Neural cell (in vitro differentiated cells): ENCODE data around the gene GRM3. TPM values are rescaled to one million over a fixed set of nuclear protein-coding genes. Genes with fewer than 3 reads are reported as not detected.

Experiments
- H2AFZ ChIP-seq: fragments of 200-600, 300-800 bp; sonication (generic), shearing (Covaris generic); 2 replicates; pipeline ENCODE4 v1.6.0; 2014; ENCODE audit warnings: low read depth, mild to moderate bottlenecking, antibody characterized with exemption, low read length, moderate library complexity
- H3F3A ChIP-seq: fragments of 200-600 bp; shearing (Covaris generic); 2 replicates; pipeline ENCODE4 v1.6.1; 2016; ENCODE audit warnings: mild to moderate bottlenecking, moderate library complexity, mixed read lengths, antibody characterized with exemption, low read length; ENCODE audit not compliant: insufficient read depth, poor library complexity, severe bottlenecking
- H3K27ac ChIP-seq: fragments of 200-600, 300-800 bp; sonication (generic), shearing (Covaris generic); 2 replicates; pipeline ENCODE4 v1.5.1; 2014; ENCODE audit warnings: mild to moderate bottlenecking, low read length, moderate library complexity
- H3K27me3 ChIP-seq: fragments of 300-800, 200-600 bp; sonication (generic), shearing (Covaris generic); 2 replicates; pipeline ENCODE4 v1.6.0; 2014; ENCODE audit warnings: mild to moderate bottlenecking, low read depth, low read length, moderate library complexity; ENCODE audit not compliant: insufficient read depth
- H3K36me3 ChIP-seq: fragments of 300-800, 200-600 bp; sonication (generic), shearing (Covaris generic); 2 replicates; pipeline ENCODE4 v1.5.1; 2014; ENCODE audit warnings: mild to moderate bottlenecking, antibody characterized with exemption, low read length, moderate library complexity; ENCODE audit not compliant: insufficient read depth
- H3K4me2 ChIP-seq: fragments of 300-800, 200-600 bp; sonication (generic), shearing (Covaris generic); 2 replicates; pipeline ENCODE4 v1.6.0; 2014; ENCODE audit warnings: mild to moderate bottlenecking, low read length
- H3K4me3 ChIP-seq: fragments of 300-800, 200-600 bp; sonication (generic), shearing (Covaris generic); 2 replicates; pipeline ENCODE4 v1.5.1; 2014; ENCODE audit warnings: mild to moderate bottlenecking, low read length, moderate library complexity
- H3K79me2 ChIP-seq: fragments of 200-600 bp; shearing (Covaris generic); replicated peaks from 2 replicates; pipeline ENCODE4 v1.6.0; 2014; ENCODE audit warnings: mild to moderate bottlenecking, low read length, moderate library complexity; ENCODE audit not compliant: insufficient read depth
- H3K9ac ChIP-seq: fragments of 300-800, 200-600 bp; sonication (generic), shearing (Covaris generic); 2 replicates; pipeline ENCODE4 v1.6.1; 2016; ENCODE audit warnings: mild to moderate bottlenecking, low read length, mixed read lengths
- H3K9me2 ChIP-seq: fragments of 200-600 bp; shearing (Covaris generic); 2 replicates; pipeline ENCODE4 v1.6.1; 2016; ENCODE audit warnings: mild to moderate bottlenecking, low read length, mixed read lengths; ENCODE audit not compliant: insufficient read depth
- H3K9me3 ChIP-seq: fragments of 200-600, 300-800 bp; sonication (generic), shearing (Covaris generic); 2 replicates; pipeline ENCODE4 v1.6.1; 2016; ENCODE audit warnings: mild to moderate bottlenecking, mixed run types, low read length, moderate library complexity, mixed read lengths
- H4K20me1 ChIP-seq: fragments of 200-600 bp; shearing (Covaris generic); 2 replicates; pipeline ENCODE4 v1.6.1; 2016; ENCODE audit warnings: mild to moderate bottlenecking, mixed run types; ENCODE audit not compliant: insufficient read depth
- EP300 ChIP-seq: fragments of 450-650 bp; conservative IDR thresholded peaks from 2 replicates; pipeline ENCODE4 v1.6.1; 2014; ENCODE audit warnings: antibody characterized with exemption, mild to moderate bottlenecking, moderate library complexity; ENCODE audit not compliant: poor library complexity, severe bottlenecking
- EZH2 ChIP-seq: fragments of 200-600, 300-800 bp; shearing (Covaris generic), sonication (generic); IDR thresholded peaks from 2 replicates; pipeline ENCODE4 v1.6.1; 2014; ENCODE audit warnings: antibody characterized with exemption, low read length, borderline replicate concordance, mild to moderate bottlenecking; ENCODE audit not compliant: insufficient read depth, poor library complexity, severe bottlenecking
- MXI1 ChIP-seq: fragments of 450-650 bp; conservative IDR thresholded peaks from 2 replicates; pipeline ENCODE4 v1.6.1; 2014; ENCODE audit warnings: antibody characterized with exemption, mild to moderate bottlenecking; ENCODE audit not compliant: poor library complexity, severe bottlenecking
- POLR2AphosphoS5 ChIP-seq: IDR thresholded peaks from 2 replicates; pipeline ENCODE4 v1.6.1; 2012
- RAD21 ChIP-seq: fragments of 450-650 bp; conservative IDR thresholded peaks from 2 replicates; pipeline ENCODE4 v1.6.1; 2014; ENCODE audit warnings: antibody characterized with exemption, mild to moderate bottlenecking, moderate library complexity
- SMC3 ChIP-seq: fragments of 450-650 bp; conservative IDR thresholded peaks from 2 replicates; pipeline ENCODE4 v1.6.1; 2014; ENCODE audit warnings: antibody characterized with exemption, mild to moderate bottlenecking, moderate library complexity; ENCODE audit not compliant: poor library complexity
- TAF1 ChIP-seq: IDR thresholded peaks from 2 replicates; pipeline ENCODE4 v1.6.1; 2012; ENCODE audit warnings: low read depth
- polyA plus RNA-seq: library from polyadenylated mRNA; depleted of rRNA; stranded (reverse); fragments of >200 nt; gene quantifications from 2 replicates; pipeline ENCODE4 v1.2.3, GENCODE V29; 2014
- TF ChIP-seq, protein P1 (sequence below): fragments of 450-650 bp; IDR thresholded peaks from 2 replicates; pipeline ENCODE4 v1.5.1; 2014; ENCODE audit warnings: antibody characterized with exemption, mild to moderate bottlenecking, moderate library complexity; ENCODE audit not compliant: poor library complexity, severe bottlenecking
- TF ChIP-seq, protein P2 (sequence below): IDR thresholded peaks from 2 replicates; pipeline ENCODE4 v1.6.1; 2012; ENCODE audit warnings: borderline replicate concordance

The GRM3 gene
- polyA plus RNA-seq, 1 donor from 2014 or later = 15.9 TPM

DNA sequence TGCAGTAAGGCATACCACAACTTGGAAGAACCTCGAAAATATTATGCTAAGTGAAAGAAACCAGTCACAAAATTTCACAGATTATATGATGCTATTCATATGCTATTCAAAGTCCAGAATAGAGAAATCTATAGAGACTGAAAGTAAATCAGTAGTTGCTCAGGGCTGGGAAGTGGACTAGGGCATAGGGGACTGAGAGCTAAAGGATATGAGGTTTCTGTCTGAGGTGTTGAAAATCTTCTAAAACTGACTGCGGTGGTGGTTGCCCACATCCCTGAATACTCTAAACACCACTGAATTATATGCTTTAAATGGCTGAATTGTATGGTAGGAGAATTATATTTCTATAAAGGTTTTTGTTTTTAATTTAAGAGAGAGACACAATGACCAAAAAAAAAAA lies 254.5 kb downstream of the GRM3 start:
- no peaks in the 10 kb centered on the region for H3K9me2 ChIP-seq
- H3K79me2 ChIP-seq = no peaks in the 10 kb centered on the region
- H3F3A ChIP-seq = no peaks in the 10 kb centered on the region
- H3K27me3 ChIP-seq = no peaks in the 10 kb centered on the region
- no peaks in the 10 kb centered on the region for H4K20me1 ChIP-seq
- TF ChIP-seq EZH2 (no peak), TAF1 (no peak), SMC3 (no peak), POLR2AphosphoS5 (no peak), EP300 (no peak), RAD21 (no peak), MXI1 (no peak)
- TF ChIP-seq, protein P1, sequence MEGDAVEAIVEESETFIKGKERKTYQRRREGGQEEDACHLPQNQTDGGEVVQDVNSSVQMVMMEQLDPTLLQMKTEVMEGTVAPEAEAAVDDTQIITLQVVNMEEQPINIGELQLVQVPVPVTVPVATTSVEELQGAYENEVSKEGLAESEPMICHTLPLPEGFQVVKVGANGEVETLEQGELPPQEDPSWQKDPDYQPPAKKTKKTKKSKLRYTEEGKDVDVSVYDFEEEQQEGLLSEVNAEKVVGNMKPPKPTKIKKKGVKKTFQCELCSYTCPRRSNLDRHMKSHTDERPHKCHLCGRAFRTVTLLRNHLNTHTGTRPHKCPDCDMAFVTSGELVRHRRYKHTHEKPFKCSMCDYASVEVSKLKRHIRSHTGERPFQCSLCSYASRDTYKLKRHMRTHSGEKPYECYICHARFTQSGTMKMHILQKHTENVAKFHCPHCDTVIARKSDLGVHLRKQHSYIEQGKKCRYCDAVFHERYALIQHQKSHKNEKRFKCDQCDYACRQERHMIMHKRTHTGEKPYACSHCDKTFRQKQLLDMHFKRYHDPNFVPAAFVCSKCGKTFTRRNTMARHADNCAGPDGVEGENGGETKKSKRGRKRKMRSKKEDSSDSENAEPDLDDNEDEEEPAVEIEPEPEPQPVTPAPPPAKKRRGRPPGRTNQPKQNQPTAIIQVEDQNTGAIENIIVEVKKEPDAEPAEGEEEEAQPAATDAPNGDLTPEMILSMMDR = no peak
- TF ChIP-seq, protein P2, sequence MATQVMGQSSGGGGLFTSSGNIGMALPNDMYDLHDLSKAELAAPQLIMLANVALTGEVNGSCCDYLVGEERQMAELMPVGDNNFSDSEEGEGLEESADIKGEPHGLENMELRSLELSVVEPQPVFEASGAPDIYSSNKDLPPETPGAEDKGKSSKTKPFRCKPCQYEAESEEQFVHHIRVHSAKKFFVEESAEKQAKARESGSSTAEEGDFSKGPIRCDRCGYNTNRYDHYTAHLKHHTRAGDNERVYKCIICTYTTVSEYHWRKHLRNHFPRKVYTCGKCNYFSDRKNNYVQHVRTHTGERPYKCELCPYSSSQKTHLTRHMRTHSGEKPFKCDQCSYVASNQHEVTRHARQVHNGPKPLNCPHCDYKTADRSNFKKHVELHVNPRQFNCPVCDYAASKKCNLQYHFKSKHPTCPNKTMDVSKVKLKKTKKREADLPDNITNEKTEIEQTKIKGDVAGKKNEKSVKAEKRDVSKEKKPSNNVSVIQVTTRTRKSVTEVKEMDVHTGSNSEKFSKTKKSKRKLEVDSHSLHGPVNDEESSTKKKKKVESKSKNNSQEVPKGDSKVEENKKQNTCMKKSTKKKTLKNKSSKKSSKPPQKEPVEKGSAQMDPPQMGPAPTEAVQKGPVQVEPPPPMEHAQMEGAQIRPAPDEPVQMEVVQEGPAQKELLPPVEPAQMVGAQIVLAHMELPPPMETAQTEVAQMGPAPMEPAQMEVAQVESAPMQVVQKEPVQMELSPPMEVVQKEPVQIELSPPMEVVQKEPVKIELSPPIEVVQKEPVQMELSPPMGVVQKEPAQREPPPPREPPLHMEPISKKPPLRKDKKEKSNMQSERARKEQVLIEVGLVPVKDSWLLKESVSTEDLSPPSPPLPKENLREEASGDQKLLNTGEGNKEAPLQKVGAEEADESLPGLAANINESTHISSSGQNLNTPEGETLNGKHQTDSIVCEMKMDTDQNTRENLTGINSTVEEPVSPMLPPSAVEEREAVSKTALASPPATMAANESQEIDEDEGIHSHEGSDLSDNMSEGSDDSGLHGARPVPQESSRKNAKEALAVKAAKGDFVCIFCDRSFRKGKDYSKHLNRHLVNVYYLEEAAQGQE = no peak
- H3K9ac ChIP-seq = no peak overlapping the region
- no peak overlapping the region for H2AFZ ChIP-seq
- no peak overlapping the region for H3K4me2 ChIP-seq
- no peaks in the 10 kb centered on the region for H3K9me3 ChIP-seq
- no peak overlapping the region for H3K27ac ChIP-seq
- no peaks in the 10 kb centered on the region for H3K36me3 ChIP-seq
- no peak overlapping the region for H3K4me3 ChIP-seq

- H3K9ac ChIP-seq = no peak overlapping the region
- H4K20me1 ChIP-seq = no peaks in the 10 kb centered on the region
- H3K36me3 ChIP-seq = no peaks in the 10 kb centered on the region
- TF ChIP-seq, protein P1 = no peak
- no peak for TF ChIP-seq POLR2AphosphoS5
- TF ChIP-seq SMC3 = no peak
- TF ChIP-seq TAF1 = no peak
- no peak for TF ChIP-seq RAD21
- TF ChIP-seq EZH2 = no peak
- TF ChIP-seq MXI1 = no peak
- TF ChIP-seq, protein P2 = no peak
- TF ChIP-seq EP300 = no peak
- H3K79me2 ChIP-seq = no peaks in the 10 kb centered on the region
- no peak overlapping the region for H3K27ac ChIP-seq
- no peak overlapping the region for H3K4me3 ChIP-seq
- no peak overlapping the region for H2AFZ ChIP-seq
- no peaks in the 10 kb centered on the region for H3K27me3 ChIP-seq
- no peak overlapping the region for H3K4me2 ChIP-seq
- H3K9me3 ChIP-seq = no peaks in the 10 kb centered on the region
- no peaks in the 10 kb centered on the region for H3K9me2 ChIP-seq
- H3F3A ChIP-seq = no peaks in the 10 kb centered on the region
Measured at GRCh38 chr7:86900886-86901285, 257.2 kb downstream of the GRM3 start.
